Sigmoid colon (tissue), 4 donors: ENCODE data around the gene SETBP1.

Experiments used
- POLR2A ChIP-seq, 2 donors: fragments of 450-650 bp; IDR thresholded peaks; one replicate each; pipeline ENCODE4 v1.6.1; 2016; ENCODE audit warnings: antibody characterized with exemption in 2 of 2, mild to moderate bottlenecking in 2 of 2, moderate library complexity in 2 of 2
- POLR2AphosphoS5 ChIP-seq, 4 donors: sonication (generic); formaldehyde crosslinking; IDR thresholded peaks; one replicate each; pipeline ENCODE4 v1.6.1; 2017; ENCODE audit warnings: antibody characterized with exemption in 4 of 4
- TF ChIP-seq, protein P1 (sequence below), 4 experiments: fragments of 450-650 bp in 3 of 4; fragments of 200-600 bp in 1 of 4; IDR thresholded peaks; one replicate each; pipeline ENCODE4 v1.5.1; 2016 to 2019; ENCODE audit warnings: antibody characterized with exemption in 4 of 4, mild to moderate bottlenecking in 3 of 4, moderate library complexity in 2 of 4

DNA sequence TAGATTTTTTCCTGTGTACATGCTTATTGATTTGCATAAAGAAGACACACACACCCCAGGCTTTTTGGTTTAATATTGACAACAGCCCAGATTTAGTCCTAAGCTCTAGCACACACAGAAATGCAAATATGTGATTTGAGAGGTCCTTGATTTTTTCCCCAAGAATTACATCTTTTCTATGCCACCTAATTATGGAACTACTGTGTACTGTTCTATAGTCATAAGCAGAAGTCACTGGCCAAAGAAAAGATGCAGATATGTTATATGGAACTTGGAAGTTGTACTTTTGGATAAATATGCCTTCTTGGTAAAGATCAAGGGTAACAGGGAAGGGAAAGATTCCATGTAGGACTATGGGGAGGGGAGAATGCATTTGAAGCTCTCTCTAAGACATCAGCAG is 105.6 kb downstream of the SETBP1 start:
- TF ChIP-seq, protein P1, sequence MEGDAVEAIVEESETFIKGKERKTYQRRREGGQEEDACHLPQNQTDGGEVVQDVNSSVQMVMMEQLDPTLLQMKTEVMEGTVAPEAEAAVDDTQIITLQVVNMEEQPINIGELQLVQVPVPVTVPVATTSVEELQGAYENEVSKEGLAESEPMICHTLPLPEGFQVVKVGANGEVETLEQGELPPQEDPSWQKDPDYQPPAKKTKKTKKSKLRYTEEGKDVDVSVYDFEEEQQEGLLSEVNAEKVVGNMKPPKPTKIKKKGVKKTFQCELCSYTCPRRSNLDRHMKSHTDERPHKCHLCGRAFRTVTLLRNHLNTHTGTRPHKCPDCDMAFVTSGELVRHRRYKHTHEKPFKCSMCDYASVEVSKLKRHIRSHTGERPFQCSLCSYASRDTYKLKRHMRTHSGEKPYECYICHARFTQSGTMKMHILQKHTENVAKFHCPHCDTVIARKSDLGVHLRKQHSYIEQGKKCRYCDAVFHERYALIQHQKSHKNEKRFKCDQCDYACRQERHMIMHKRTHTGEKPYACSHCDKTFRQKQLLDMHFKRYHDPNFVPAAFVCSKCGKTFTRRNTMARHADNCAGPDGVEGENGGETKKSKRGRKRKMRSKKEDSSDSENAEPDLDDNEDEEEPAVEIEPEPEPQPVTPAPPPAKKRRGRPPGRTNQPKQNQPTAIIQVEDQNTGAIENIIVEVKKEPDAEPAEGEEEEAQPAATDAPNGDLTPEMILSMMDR (IDR thresholded peaks at IDR 0.05): no peak
- TF ChIP-seq POLR2A (IDR thresholded peaks at IDR 0.05): no peak
- no peak for TF ChIP-seq POLR2AphosphoS5 (IDR thresholded peaks at IDR 0.05)
